Muscle of leg (tissue), 16 donors: ENCODE measurements around the gene GRN. TPM values are rescaled to one million over a fixed set of nuclear protein-coding genes. Genes with fewer than 3 reads are reported as not detected.
A peak's percentile ranks its signal among the peaks of the same experiment; 100 is the strongest.

Experiments used
- DNase-seq: peaks from one replicate; pipeline ENCODE4 v3.0.0; 2013
- H3K27ac ChIP-seq: one replicate; pipeline ENCODE4 v1.5.1; 2013; ENCODE audit warnings: mild to moderate bottlenecking, low read length, control low read depth
- H3K27me3 ChIP-seq: one replicate; pipeline ENCODE4 v1.6.1; 2013; ENCODE audit warnings: low read length; ENCODE audit not compliant: control insufficient read depth, insufficient read depth
- H3K36me3 ChIP-seq: one replicate; pipeline ENCODE4 v1.6.1; 2013; ENCODE audit warnings: low read length; ENCODE audit not compliant: control insufficient read depth, insufficient read depth
- H3K4me1 ChIP-seq: one replicate; pipeline ENCODE4 v1.6.1; 2013; ENCODE audit warnings: low read length; ENCODE audit not compliant: control insufficient read depth, insufficient read depth
- H3K4me3 ChIP-seq: one replicate; pipeline ENCODE4 v1.5.1; 2013; ENCODE audit warnings: low read length, control low read depth
- H3K9me3 ChIP-seq: replicated peaks from 2 replicates; pipeline ENCODE4 v1.6.1; 2013; ENCODE audit warnings: low read depth, low read length; ENCODE audit not compliant: control insufficient read depth
- WGBS: methylation state at CpG from one replicate; pipeline ENCODE4 v1.1.5; 2013; ENCODE audit warnings: missing lambda C conversion rate; ENCODE audit not compliant: insufficient coverage; 5-methylcytosine and 5-hydroxymethylcytosine counted together
- long read RNA-seq, 11 donors: transcript quantifications; one replicate each; lab custom pipeline, GENCODE V29; 2026
- polyA plus RNA-seq, 8 donors: library from polyadenylated mRNA; unstranded; fragments of 120-200 nt; gene quantifications; one replicate each; pipeline versions ENCODE4 v1.2.1 to v1.2.3, GENCODE V29; 2013; ENCODE audit warnings: inconsistent platforms in 1 of 8, low replicate concordance in 1 of 8; ENCODE audit not compliant: insufficient read length in 8 of 8, insufficient read depth in 1 of 8
- total RNA-seq: library from RNA; stranded (reverse); fragments of 120-200 nt; gene quantifications from one replicate; pipeline ENCODE4 v1.2.4, GENCODE V29; 2013

Gene GRN
- total RNA-seq (91.2 TPM), polyA plus RNA-seq (100 to 1,000 TPM; 190 to 247 (median 220) TPM)
- long read RNA-seq, donor 1, transcript GRN-201 (13 exons, 2,342 nt) = major isoform, 24 of 26 reads
- long read RNA-seq, donor 1, partial matches to known transcripts = 0 of 26 reads
- long read RNA-seq, donor 1, other reads (novel, unspliced or antisense) = 0 of 26 reads
- long read RNA-seq, donor 2, partial matches to known transcripts = 0 of 5 reads
- long read RNA-seq, donor 2, other reads (novel, unspliced or antisense) = 0 of 5 reads
- long read RNA-seq, donor 3, transcript GRN-201 (13 exons, 2,342 nt) = major isoform, 57 of 89 reads
- long read RNA-seq, donor 3, partial matches to known transcripts = 26 of 89 reads
- long read RNA-seq, donor 3, other reads (novel, unspliced or antisense) = 6 of 89 reads
- long read RNA-seq, donor 4, transcript GRN-201 (13 exons, 2,342 nt) = major isoform, 27 of 80 reads
- long read RNA-seq, donor 4, partial matches to known transcripts = 51 of 80 reads
- long read RNA-seq, donor 4, other reads (novel, unspliced or antisense) = 0 of 80 reads
- long read RNA-seq, donor 5, transcript GRN-201 (13 exons, 2,342 nt) = major isoform, 88 of 144 reads
- long read RNA-seq, donor 5, partial matches to known transcripts = 54 of 144 reads
- long read RNA-seq, donor 5, other reads (novel, unspliced or antisense) = 0 of 144 reads
- long read RNA-seq, donor 6, transcript GRN-201 (13 exons, 2,342 nt) = major isoform, 64 of 109 reads
- long read RNA-seq, donor 6, partial matches to known transcripts = 44 of 109 reads
- long read RNA-seq, donor 6, other reads (novel, unspliced or antisense) = 0 of 109 reads
- long read RNA-seq, donor 7, transcript GRN-201 (13 exons, 2,342 nt) = major isoform, 39 of 112 reads
- long read RNA-seq, donor 7, partial matches to known transcripts = 71 of 112 reads
- long read RNA-seq, donor 7, other reads (novel, unspliced or antisense) = 0 of 112 reads
- long read RNA-seq, donor 8, transcript GRN-201 (13 exons, 2,342 nt) = major isoform, 13 of 52 reads
- long read RNA-seq, donor 8, partial matches to known transcripts = 36 of 52 reads
- long read RNA-seq, donor 8, other reads (novel, unspliced or antisense) = 0 of 52 reads
- long read RNA-seq, donor 9, transcript GRN-201 (13 exons, 2,342 nt) = major isoform, 24 of 64 reads
- long read RNA-seq, donor 9, partial matches to known transcripts = 38 of 64 reads
- long read RNA-seq, donor 9, other reads (novel, unspliced or antisense) = 0 of 64 reads
- long read RNA-seq, donor 10, transcript GRN-201 (13 exons, 2,342 nt) = major isoform, 70 of 112 reads
- long read RNA-seq, donor 10, partial matches to known transcripts = 41 of 112 reads
- long read RNA-seq, donor 10, other reads (novel, unspliced or antisense) = 0 of 112 reads
- long read RNA-seq, donor 11, transcript GRN-201 (13 exons, 2,342 nt) = major isoform, 57 of 115 reads
- long read RNA-seq, donor 11, partial matches to known transcripts = 57 of 115 reads
- long read RNA-seq, donor 11, other reads (novel, unspliced or antisense) = 0 of 115 reads

DNA sequence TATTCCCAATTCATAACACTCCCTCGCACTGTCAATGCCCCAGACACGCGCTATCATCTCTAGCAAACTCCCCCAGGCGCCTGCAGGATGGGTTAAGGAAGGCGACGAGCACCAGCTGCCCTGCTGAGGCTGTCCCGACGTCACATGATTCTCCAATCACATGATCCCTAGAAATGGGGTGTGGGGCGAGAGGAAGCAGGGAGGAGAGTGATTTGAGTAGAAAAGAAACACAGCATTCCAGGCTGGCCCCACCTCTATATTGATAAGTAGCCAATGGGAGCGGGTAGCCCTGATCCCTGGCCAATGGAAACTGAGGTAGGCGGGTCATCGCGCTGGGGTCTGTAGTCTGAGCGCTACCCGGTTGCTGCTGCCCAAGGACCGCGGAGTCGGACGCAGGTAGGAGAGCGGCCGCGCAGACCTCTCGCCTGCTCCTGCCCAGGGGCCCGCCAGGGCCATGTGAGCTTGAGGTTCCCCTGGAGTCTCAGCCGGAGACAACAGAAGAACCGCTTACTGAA is at the start of gene GRN:
Gene GRN (plus strand): TSS at position 364 of the 515 bp plus-strand sequence. CDS start 3,863 bp downstream, outside the sequence.
- H3K27ac ChIP-seq = peak within 1 kb of the TSS; percentile 86
- H3K4me3 ChIP-seq = peak within 1 kb of the TSS; percentile 81
- H3K27me3 ChIP-seq = no peaks in the 10 kb centered on the region
- H3K9me3 ChIP-seq = no peaks in the 10 kb centered on the region
- DNase-seq = peak; percentile 100
- peaks cover 17% of the 10 kb centered on the region for H3K4me1 ChIP-seq
- 1% methylated on average over 18 of the region's 26 CpGs for WGBS
- peaks cover 7% of the 10 kb centered on the region for H3K36me3 ChIP-seq

DNA sequence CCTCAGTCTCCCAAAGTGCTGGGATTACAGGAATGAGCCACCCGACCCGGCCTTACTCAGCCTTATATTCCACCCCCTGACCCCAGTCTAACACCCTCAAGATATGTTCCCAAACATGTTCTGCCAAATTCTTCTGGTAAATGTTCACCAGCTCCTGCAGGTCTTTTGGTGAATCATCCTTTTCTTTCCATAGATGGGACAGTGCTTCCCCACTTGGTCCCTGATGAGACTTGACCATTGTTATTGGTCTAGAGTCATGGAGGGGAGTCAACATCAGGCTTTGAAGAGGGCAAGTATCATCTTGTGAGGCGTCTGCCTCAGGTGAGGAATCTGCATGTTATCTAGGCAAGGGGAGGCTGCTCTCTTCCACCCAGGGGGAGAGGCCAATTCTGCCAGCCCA is 47.1 kb upstream of the GRN start:
- H3K9me3 ChIP-seq = no peaks in the 10 kb centered on the region
- H3K36me3 ChIP-seq = no peaks in the 10 kb centered on the region
- no peak overlapping the region for H3K27ac ChIP-seq
- no peak overlapping the region for H3K4me3 ChIP-seq
- DNase-seq = no peak
- peaks cover 11% of the 10 kb centered on the region for H3K27me3 ChIP-seq
- no peaks in the 10 kb centered on the region for H3K4me1 ChIP-seq
- 81% methylated on average over 2 of the region's 3 CpGs for WGBS

DNA sequence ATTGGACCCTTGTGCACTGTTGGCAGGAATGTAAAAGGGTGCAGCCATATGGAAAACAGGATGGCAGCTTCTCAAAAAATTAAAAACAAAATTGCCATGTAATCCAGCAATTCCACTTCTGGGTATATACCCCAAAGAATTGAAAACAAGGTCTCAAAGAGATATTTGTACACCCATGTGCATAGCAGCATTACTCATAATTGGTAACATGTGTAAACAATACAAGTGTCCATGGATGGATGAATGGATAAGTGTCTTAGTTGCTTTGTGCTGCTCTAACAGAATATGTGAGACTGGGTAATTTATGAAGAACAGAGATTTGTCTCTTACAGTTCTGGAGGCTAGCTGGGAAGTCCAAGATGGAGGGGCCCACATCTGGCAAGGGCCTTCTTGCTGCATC is 40.5 kb upstream of the GRN start:
- Histone ChIP-seq H3K27me3 (peaks cover 18% of the 10 kb centered on the region), H3K27ac (no peak overlapping the region), H3K4me1 (peaks cover 16% of the 10 kb centered on the region), H3K9me3 (no peaks in the 10 kb centered on the region), H3K4me3 (no peak overlapping the region), H3K36me3 (no peaks in the 10 kb centered on the region)
- no peak for DNase-seq

DNA sequence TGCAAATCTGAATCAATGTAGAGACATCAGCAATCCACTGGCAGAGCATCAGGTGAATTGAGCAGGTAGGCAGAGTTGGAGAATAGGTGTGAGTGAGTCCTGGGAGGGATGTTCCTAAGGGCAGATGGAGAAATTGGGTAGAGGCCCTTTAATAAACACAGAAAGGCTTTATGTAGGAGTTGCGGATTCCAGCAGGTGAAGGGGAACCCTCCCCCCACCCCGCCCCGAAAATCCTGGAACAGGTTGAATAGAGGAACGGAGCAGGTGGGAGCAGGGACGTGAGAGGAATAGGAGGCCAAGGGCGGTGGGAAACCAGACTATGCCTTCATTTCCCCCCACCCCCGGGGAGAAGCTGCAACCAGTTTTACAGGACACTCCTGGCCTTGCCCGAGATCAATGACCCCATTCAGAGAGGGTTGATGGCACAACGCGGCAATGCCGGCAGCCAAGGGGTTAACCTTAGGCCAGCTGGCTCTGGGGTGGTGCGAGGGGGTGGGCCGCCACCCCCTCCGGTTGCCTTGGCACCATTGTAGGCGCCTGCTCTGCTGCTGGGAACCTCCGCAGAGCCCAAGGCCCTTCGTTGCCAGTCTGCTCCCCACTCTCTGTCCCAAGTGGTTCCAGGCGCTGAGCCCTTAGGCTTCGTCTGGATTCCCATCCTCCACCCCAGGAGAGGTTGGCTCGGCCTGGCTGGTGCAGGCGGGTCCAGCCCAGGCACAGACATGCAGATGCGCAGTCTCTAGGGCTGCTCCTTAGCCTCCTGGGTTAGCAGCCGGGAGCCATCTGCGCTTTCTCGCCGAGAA is 37.5 kb upstream of the GRN start:
- H3K4me1 ChIP-seq = peaks cover 16% of the 10 kb centered on the region
- H3K9me3 ChIP-seq = no peaks in the 10 kb centered on the region
- peak; percentile 51 for DNase-seq
- no peak overlapping the region for H3K27ac ChIP-seq
- peak overlapping the region; percentile 47 for H3K4me3 ChIP-seq
- peaks cover 34% of the 10 kb centered on the region for H3K27me3 ChIP-seq
- whole genome bisulfite sequencing = 1% methylated on average over 12 of the region's 26 CpGs
- no peaks in the 10 kb centered on the region for H3K36me3 ChIP-seq

DNA sequence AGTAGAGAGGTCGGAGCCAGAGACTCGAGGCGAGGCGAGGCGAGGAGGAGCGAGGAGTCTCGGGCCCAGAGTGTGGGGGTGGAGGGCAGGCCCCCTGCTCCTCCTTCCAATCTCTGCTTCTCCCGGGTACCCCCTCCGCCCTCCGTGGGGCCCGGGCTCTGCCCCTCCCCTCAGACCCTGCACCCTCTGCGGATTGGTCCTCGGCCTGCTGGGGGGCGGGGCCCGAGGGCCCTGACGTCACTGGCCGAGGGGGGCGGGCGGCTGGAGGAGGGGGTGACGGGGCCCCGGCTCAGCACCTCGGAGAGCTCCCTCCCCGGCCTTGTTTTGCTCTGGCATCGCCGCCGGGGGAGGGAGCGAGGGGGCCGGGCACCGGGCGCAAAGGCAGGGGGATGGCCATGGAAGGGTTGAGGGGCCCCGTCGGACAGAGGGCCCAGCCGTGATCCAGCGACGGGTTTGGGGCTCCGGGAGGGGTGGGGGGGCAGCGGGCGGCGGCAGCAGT is 36.7 kb upstream of the GRN start, which contains the start of gene RUNDC3A:
Gene RUNDC3A (plus strand): TSS at position 282 of the 499 bp plus-strand sequence. CDS start 232 bp downstream, outside the sequence.
- DNase-seq = peak; percentile 94
- H3K4me1 ChIP-seq = peaks cover 16% of the 10 kb centered on the region
- no peaks in the 10 kb centered on the region for H3K36me3 ChIP-seq
- H3K27me3 ChIP-seq = peaks cover 42% of the 10 kb centered on the region
- H3K27ac ChIP-seq = no peak within 1 kb of the TSS
- peak within 1 kb of the TSS; percentile 47 for H3K4me3 ChIP-seq
- under 1% methylated on average over 28 of the region's 39 CpGs for WGBS
- H3K9me3 ChIP-seq = no peaks in the 10 kb centered on the region

DNA sequence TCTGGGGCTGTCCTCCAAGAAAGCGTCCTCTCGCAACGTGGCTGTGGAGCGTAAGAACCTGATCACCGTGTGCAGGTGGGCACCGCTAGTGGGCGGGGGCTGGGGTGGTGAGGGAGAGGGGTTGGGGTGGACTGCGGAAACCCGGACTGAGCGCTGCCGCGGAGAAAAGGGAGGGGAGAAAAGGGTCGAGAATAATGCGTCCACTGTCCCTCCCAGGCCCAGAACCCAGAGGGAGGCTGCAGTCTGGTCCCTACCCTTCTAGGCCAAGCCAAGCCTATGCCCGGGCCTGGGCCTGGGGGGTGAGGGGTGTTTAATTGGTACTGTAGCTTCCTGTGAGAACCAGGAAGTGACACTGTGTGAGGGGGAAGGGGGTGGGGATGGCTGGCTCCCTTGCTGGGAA is 36.2 kb upstream of the GRN start:
- DNase-seq = no peak

DNA sequence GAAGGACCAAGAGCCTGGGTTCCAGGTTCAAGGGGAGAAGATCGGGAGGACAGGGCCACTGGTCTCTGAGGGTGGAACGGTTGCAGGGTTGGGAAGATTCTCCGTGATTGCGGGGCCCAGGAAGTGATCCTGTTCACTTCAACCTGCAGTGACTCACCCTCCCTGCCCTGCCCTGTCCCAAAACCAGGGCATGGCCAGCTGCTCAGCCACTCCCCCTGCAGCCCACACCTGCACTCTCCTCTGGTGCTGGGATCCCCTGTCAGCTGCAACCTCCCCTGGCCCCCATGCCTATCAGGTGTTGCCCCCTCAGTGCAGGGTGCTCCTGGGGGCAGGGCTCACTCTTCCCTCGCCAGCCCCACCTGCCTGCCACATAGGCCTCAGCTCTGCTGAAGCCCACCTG is 35.6 kb upstream of the GRN start:
- Histone ChIP-seq H3K27me3 (peaks cover 52% of the 10 kb centered on the region), H3K4me1 (peaks cover 16% of the 10 kb centered on the region), H3K9me3 (no peaks in the 10 kb centered on the region), H3K4me3 (no peak overlapping the region), H3K36me3 (no peaks in the 10 kb centered on the region), H3K27ac (no peak overlapping the region)
- 60% methylated on average over 5 of the region's 5 CpGs for WGBS
- DNase-seq = no peak

More for the DNA sequence above, 36.2 kb upstream of the GRN start:
- peaks cover 46% of the 10 kb centered on the region for H3K27me3 ChIP-seq
- H3K36me3 ChIP-seq = no peaks in the 10 kb centered on the region
- WGBS = 0% methylated on average over 8 of the region's 15 CpGs
- no peaks in the 10 kb centered on the region for H3K9me3 ChIP-seq
- peaks cover 16% of the 10 kb centered on the region for H3K4me1 ChIP-seq
- H3K4me3 ChIP-seq = peak overlapping the region; percentile 13
- H3K27ac ChIP-seq = no peak overlapping the region

DNA sequence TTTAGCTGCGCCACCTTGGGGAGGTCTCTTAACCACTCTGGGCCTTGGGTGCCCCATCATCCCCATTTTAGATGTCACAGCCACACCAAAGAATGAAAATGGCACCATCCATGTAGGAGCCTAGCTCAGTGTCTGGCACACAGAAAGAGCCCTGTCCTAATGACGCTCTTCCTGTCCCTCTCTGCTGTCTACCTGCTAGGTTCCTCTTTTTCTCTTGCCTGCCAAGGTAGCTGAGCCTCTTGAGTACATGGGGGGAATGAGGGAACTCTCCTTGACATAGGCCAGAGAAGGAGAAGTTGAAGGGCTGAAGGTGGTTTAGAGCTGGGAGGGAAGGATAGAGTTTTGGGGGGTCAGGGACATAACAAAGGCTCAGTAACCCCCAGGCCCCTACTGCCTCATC is 34.9 kb upstream of the GRN start:
- Histone ChIP-seq H3K9me3 (no peaks in the 10 kb centered on the region), H3K36me3 (no peaks in the 10 kb centered on the region), H3K4me3 (no peak overlapping the region), H3K27me3 (peaks cover 58% of the 10 kb centered on the region), H3K4me1 (peaks cover 22% of the 10 kb centered on the region), H3K27ac (no peak overlapping the region)
- DNase-seq = no peak
- WGBS = 100% methylated on average over 1 of the region's 2 CpGs
